HT1080 (cell line): ENCODE results near the gene SHROOM3. TPM values are rescaled to one million over a fixed set of nuclear protein-coding genes. Genes with fewer than 3 reads are reported as not detected.

Source experiments
- DNase-seq: peaks from one replicate; pipeline ENCODE4 v3.0.0-alpha.2; 2015; ENCODE audit warnings: low read depth
- total RNA-seq: library from RNA; depleted of rRNA; stranded (reverse); fragments of >200 nt; shearing (Covaris generic); gene quantifications from 2 replicates; pipeline ENCODE4 v1.2.3, GENCODE V29; 2014

The SHROOM3 gene
- total RNA-seq, 1 experiment from 2014 or later = 11.8 TPM

DNA sequence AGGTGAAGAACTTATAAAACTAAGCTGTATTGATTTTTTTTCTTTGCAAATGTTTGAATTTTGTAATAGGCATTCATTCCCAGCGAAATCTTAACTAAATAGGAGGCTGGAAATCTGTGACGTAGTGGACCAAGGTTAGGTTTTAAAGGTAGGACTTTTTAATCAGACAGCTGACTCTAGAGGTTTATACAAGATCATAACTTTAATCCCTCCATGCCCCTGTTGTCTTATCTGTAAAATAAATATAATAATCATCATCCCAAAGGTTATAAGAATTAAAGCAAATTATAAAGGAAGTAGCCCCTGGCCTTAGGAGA, 101.3 kb downstream of the SHROOM3 start:
- DNase-seq = no peak

GRCh38 chr4:76538296-76538695, 103.3 kb downstream of the SHROOM3 start:
- DNase-seq = no peak

GRCh38 chr4:76539979-76540378, 105.0 kb downstream of the SHROOM3 start:
- DNase-seq = peak; percentile 31

- no peak for DNase-seq
These were observed 105.5 kb downstream of the SHROOM3 start for GRCh38 chr4:76540486-76540885.

GRCh38 chr4:76543378-76543777, 108.3 kb downstream of the SHROOM3 start:
- no peak for DNase-seq

DNA sequence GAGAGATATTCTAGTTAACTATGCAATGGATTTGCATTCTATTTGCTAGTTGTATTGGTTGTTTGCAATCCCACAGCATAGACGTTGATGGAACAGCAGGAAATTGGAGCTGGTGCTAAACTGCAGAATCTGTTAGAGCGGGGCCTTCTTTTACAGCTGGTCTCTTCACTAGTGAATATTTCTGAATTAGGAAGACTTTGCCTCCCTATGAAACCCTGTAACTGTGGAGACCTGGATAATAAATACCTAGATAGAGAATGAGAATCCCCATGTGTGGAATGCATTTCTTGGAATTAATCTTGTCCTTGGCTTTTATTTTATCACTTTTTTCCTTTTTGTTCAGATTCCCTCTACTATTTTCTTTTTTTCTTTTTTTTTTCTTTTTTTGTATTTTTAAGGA, 109.7 kb downstream of the SHROOM3 start:
- no peak for DNase-seq

GRCh38 chr4:76545226-76545884, 110.3 kb downstream of the SHROOM3 start:
- DNase-seq = peak; percentile 51

DNA sequence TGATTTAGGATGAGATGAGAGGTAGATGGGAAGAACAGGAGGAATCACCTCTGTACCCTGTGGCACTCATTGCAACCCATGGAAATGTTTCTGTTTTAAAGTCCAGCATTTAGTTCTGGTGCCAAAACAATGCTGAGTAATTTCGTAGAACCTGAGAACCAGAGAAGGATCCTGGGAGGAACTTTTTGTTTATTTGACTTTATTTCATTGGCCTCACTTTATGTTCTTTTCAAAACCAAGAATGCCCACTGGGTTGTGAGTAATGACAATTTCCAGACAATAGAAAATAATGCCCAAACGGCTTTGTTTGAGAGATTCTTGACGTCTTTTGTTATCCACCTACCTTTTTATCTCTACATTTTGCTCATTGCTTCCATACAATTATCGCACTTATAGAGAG, 111.3 kb downstream of the SHROOM3 start:
- peak; percentile 37 for DNase-seq

GRCh38 chr4:76546759-76547742, 112.0 kb downstream of the SHROOM3 start:
- peak; percentile 88 for DNase-seq

GRCh38 chr4:76548704-76549103, 113.7 kb downstream of the SHROOM3 start:
- no peak for DNase-seq

DNA sequence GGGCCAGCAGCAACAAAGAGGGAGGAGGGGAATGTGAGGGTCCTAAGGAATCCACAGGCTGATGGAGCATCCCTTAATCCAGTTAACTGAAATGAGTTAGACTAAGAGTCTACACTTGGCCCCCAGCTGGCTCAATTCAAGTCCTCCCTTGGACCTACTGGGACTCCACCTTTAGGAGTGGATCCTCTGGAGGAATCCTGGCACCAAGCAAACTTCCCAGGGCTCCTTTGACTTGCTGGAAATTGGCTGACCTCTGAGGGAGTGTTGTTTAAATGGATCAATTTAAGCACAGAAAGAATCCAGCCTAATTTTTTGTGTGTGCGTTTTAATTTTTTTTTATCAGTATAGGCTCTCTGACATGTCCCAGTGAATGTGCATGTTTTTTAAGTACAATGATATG, 114.7 kb downstream of the SHROOM3 start:
- no peak for DNase-seq

- peak; percentile 81 for DNase-seq
These were observed 116.1 kb downstream of the SHROOM3 start for GRCh38 chr4:76550966-76551780.

GRCh38 chr4:76554630-76555029, 119.6 kb downstream of the SHROOM3 start:
- DNase-seq = no peak

DNA sequence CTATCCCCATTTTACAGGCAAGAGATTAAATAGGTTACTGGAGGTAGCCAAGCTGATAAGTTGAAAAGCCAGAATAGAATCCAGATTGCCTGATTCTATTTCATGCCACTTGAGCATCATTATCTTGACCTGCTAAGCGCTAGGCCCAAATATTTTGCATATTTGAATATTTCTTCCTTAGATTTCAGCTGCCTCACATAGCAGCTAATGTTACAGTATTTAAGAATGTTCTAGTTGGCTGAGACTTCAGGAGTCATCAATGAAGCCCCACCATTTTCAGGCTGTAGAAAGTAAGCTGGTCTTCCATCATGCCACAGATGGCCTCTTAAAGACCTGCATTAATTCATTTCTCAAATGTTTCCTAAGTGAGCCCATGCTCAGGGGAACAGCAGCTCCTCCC, 121.4 kb downstream of the SHROOM3 start:
- no peak for DNase-seq

- no peak for DNase-seq
These were observed 123.6 kb downstream of the SHROOM3 start for GRCh38 chr4:76558396-76559235.

DNA sequence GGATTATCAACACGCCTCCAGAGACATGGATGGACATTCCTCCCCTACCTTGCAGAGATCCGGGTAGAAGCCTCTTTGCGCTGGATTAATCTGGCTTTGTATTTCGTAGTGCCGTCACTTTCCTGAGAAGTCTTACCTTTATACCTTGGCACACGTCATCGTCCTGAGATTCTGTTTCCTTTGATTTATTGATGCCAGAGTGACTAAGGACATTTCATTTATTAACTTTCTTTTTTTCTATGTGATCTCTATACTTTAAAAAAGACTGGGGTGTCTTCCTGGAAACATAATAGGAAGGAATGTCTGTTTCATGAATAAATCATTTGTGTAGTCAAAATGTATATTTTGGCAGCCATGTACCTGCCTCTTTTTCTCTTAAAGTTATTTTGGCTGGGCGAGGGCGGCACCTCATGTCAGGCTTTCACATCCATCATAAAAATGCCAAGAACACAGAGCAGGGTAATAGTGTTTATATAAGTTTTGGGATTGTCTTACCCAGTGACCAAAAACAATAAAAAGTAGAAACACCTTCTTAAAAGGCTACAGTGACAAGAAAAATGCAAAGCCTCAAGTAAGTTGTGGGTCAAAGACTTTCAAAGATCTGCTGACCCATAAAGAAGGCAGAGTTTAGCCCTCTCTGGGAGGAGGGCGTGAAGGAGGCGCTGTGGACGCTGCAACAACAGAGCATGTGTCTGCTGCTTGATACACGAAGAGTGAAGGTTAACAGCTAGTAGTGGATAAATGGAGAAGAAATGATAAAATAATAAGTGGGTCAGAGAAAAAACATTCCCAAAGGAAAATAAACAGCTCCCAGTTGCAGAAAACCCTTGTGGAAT, 124.4 kb downstream of the SHROOM3 start:
- DNase-seq = no peak

DNA sequence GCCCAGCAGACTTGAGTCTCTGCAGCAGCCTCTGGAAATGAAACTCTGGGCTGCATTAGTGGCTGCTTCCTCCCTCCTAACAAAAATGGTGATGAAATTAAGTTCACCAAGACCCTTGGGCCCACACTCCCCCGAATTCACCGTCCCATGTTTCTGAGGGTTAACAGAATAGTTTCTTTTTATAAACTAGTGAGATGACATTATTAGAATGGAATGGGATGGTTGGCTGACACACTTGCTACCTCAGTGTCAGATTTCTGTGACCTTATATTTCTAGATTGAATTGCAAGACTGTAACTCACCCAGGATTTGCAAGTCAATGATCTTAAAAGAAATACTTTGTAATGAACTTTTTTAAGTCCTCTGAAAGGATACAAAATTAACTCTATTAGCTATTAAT, 127.1 kb downstream of the SHROOM3 start:
- DNase-seq = peak; percentile 78

- DNase-seq = no peak
These were observed 127.9 kb downstream of the SHROOM3 start for GRCh38 chr4:76562836-76563453.

- no peak for DNase-seq
These were observed 128.6 kb downstream of the SHROOM3 start for GRCh38 chr4:76563454-76564122.
